ENCODE measurements around the gene ARHGEF28. TPM values are rescaled to one million over a fixed set of nuclear protein-coding genes. Genes with fewer than 3 reads are reported as not detected.

The ARHGEF28 gene
- total RNA-seq, 4 donors from 2014 or later = 13.3 to 19.0 (median 16.9) TPM

- TF ChIP-seq CTCF (IDR thresholded peaks at IDR 0.05) (no peak), POLR2A (IDR thresholded peaks at IDR 0.05) (no peak)
- H3K36me3 ChIP-seq = no peaks in the 10 kb centered on the region
- H3K27me3 ChIP-seq = no peaks in the 10 kb centered on the region
- H3K4me1 ChIP-seq = no peaks in the 10 kb centered on the region
- no peak for DNase-seq
- no peak overlapping the region for H3K27ac ChIP-seq
- H3K9me3 ChIP-seq = no peaks in the 10 kb centered on the region
- H3K4me3 ChIP-seq = no peak overlapping the region
Observed at GRCh38 chr5:73894860-73895259, 268.9 kb downstream of the ARHGEF28 start.

DNA sequence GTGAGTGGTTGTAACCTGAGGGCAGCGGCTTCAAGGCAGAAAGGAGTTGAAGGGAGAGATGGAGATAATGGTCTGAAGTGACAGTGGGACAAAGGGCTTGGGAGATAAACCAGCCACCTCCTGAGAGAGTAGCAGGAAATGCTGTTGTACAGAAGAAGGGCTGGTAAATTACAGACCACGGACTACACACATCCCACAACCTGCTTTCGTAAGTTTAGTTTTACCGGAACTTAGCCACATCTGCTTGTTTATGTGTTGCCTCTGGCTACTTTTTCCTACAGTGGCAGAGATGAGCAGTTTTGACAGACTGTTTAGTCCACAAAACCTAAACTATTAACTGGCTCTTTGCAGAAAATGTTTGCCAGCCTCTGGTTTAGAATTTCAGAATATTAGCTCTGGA, 269.5 kb downstream of the ARHGEF28 start:
- no peaks in the 10 kb centered on the region for H3K4me1 ChIP-seq
- H3K36me3 ChIP-seq = no peaks in the 10 kb centered on the region
- no peak for DNase-seq
- no peak overlapping the region for H3K4me3 ChIP-seq
- H3K9me3 ChIP-seq = no peaks in the 10 kb centered on the region
- H3K27me3 ChIP-seq = no peaks in the 10 kb centered on the region
- H3K27ac ChIP-seq = no peak overlapping the region
- no peak for TF ChIP-seq CTCF (IDR thresholded peaks at IDR 0.05)
- no peak for TF ChIP-seq POLR2A (IDR thresholded peaks at IDR 0.05)

GRCh38 chr5:73896097-73896496, 270.1 kb downstream of the ARHGEF28 start:
- H3K4me3 ChIP-seq = no peak overlapping the region
- H3K36me3 ChIP-seq = no peaks in the 10 kb centered on the region
- DNase-seq = no peak
- H3K9me3 ChIP-seq = no peaks in the 10 kb centered on the region
- H3K27ac ChIP-seq = no peak overlapping the region
- H3K27me3 ChIP-seq = no peaks in the 10 kb centered on the region
- H3K4me1 ChIP-seq = peaks cover 0 to 2% (median 0%) of the 10 kb centered on the region in 4 donors
- no peak for TF ChIP-seq POLR2A (IDR thresholded peaks at IDR 0.05)

- DNase-seq = no peak
- no peaks in the 10 kb centered on the region for H3K27me3 ChIP-seq
- no peak overlapping the region for H3K27ac ChIP-seq
- no peak overlapping the region for H3K4me3 ChIP-seq
- no peaks in the 10 kb centered on the region for H3K36me3 ChIP-seq
- TF ChIP-seq POLR2A (IDR thresholded peaks at IDR 0.05) (no peak), CTCF (IDR thresholded peaks at IDR 0.05) (no peak)
- H3K9me3 ChIP-seq = no peaks in the 10 kb centered on the region
- H3K4me1 ChIP-seq = peaks cover 0 to 8% (median 0%) of the 10 kb centered on the region in 4 donors
Observed at GRCh38 chr5:73896668-73897067, 270.7 kb downstream of the ARHGEF28 start.

DNA sequence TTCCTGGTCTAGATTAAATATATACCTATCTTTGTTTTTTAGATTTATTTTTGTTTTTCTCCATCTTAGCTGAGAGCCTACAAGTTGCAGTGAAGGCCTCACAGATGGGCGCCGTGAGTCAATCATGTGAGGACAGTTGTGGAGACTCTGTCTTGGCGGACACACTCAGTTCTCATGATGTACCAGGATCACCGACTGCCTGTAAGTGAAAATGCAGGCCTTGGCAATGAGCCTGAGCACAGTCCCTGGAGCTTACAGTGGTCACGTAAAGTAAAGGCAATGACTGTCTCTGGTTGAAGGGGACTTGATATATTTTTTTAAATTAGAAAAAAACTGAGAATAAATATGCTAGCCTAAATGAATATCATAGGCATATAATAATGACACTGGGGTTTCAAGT, 271.9 kb downstream of the ARHGEF28 start:
- Histone ChIP-seq H3K36me3 (no peaks in the 10 kb centered on the region), H3K9me3 (no peaks in the 10 kb centered on the region), H3K4me1 (peaks cover 0 to 9% (median 0%) of the 10 kb centered on the region in 4 donors), H3K27me3 (no peaks in the 10 kb centered on the region), H3K4me3 (no peak overlapping the region), H3K27ac (no peak overlapping the region)
- no peak for DNase-seq
- TF ChIP-seq POLR2A (IDR thresholded peaks at IDR 0.05) (no peak), CTCF (IDR thresholded peaks at IDR 0.05) (no peak)

GRCh38 chr5:73899055-73899454, 273.1 kb downstream of the ARHGEF28 start:
- no peak overlapping the region for H3K27ac ChIP-seq
- H3K4me3 ChIP-seq = no peak overlapping the region
- H3K4me1 ChIP-seq = peaks cover 0 to 9% (median 0%) of the 10 kb centered on the region in 4 donors
- TF ChIP-seq CTCF (IDR thresholded peaks at IDR 0.05) (no peak), POLR2A (IDR thresholded peaks at IDR 0.05) (no peak)
- no peaks in the 10 kb centered on the region for H3K36me3 ChIP-seq
- no peak for DNase-seq
- H3K27me3 ChIP-seq = no peaks in the 10 kb centered on the region
- H3K9me3 ChIP-seq = no peaks in the 10 kb centered on the region
